BLaER1 treated with 17β-estradiol and CSF1 and Interleukin-3, amounts not matched to agents 10 nM and 100 nM (cell line): Measurements from ENCODE around the gene ACSF3.

Experiments
- H3K27ac ChIP-seq, 11 experiments: shearing (Covaris generic); formaldehyde crosslinking; 2 replicates each; pipeline ENCODE4 v1.8.1; 2022
- H3K27me3 ChIP-seq, 11 experiments: shearing (Covaris generic); formaldehyde crosslinking; 2 replicates each; pipeline ENCODE4 v1.8.1; 2022
- H3K36me3 ChIP-seq, 11 experiments: shearing (Covaris generic); formaldehyde crosslinking; 2 replicates each; pipeline ENCODE4 v1.8.1; 2022
- H3K4me1 ChIP-seq, 10 experiments: shearing (Covaris generic); formaldehyde crosslinking; 2 replicates each; pipeline ENCODE4 v1.8.1; 2022
- H3K4me2 ChIP-seq, 11 experiments: shearing (Covaris generic); formaldehyde crosslinking; 2 replicates each; pipeline ENCODE4 v1.8.1; 2022
- H3K4me3 ChIP-seq, 10 experiments: shearing (Covaris generic); formaldehyde crosslinking; 2 replicates each; pipeline ENCODE4 v1.8.1; 2022
- H3K9ac ChIP-seq, 11 experiments: shearing (Covaris generic); formaldehyde crosslinking; 2 replicates each; pipeline ENCODE4 v1.8.1; 2022
- H3K9me3 ChIP-seq, 11 experiments: shearing (Covaris generic); formaldehyde crosslinking; replicated peaks in 1 of 11; 2 replicates each; pipeline ENCODE4 v1.8.1; 2022
- H4K20me1 ChIP-seq, 11 experiments: shearing (Covaris generic); formaldehyde crosslinking; 2 replicates each; pipeline ENCODE4 v1.8.1; 2022
- Cebpa-rat ChIP-seq, 11 experiments: shearing (Covaris generic); IDR thresholded peaks; 2 replicates each; pipeline ENCODE4 v1.8.1; 2022

The ACSF3 gene

GRCh38 chr16:89061086-89061485 lies 32.6 kb upstream of the ACSF3 start:
- H3K4me1 ChIP-seq, result peaks cover 12 to 51% (median 36%) of the 10 kb centered on the region in 10 experiments
- H3K9ac ChIP-seq, result no peak overlapping the region
- peaks cover 0 to under 1% (median 0%) of the 10 kb centered on the region in 11 experiments; a peak in 1 of 22 replicates for H3K27me3 ChIP-seq
- H3K9me3 ChIP-seq, result no peaks in the 10 kb centered on the region
- peak overlapping the region in 1 of 11 experiments; percentile 32; a peak in 1 of 22 replicates for H3K4me2 ChIP-seq
- peaks cover 0 to 5% (median 0%) of the 10 kb centered on the region in 11 experiments; a peak in 1 of 22 replicates for H4K20me1 ChIP-seq
- H3K36me3 ChIP-seq, result no peaks in the 10 kb centered on the region
- H3K27ac ChIP-seq, result no peak overlapping the region
- TF ChIP-seq Cebpa-rat (IDR thresholded peaks at IDR 0.05), result no peak
- no peak overlapping the region for H3K4me3 ChIP-seq

GRCh38 chr16:89061590-89062380 lies 31.9 kb upstream of the ACSF3 start:
- Histone ChIP-seq H3K36me3 (no peaks in the 10 kb centered on the region), H3K4me3 (no peak overlapping the region), H3K27ac (no peak overlapping the region), H3K4me1 (peaks cover 15 to 58% (median 43%) of the 10 kb centered on the region in 10 experiments), H4K20me1 (peaks cover 0 to 5% (median 0%) of the 10 kb centered on the region in 11 experiments; a peak in 1 of 22 replicates), H3K9me3 (no peaks in the 10 kb centered on the region), H3K27me3 (peaks cover 0 to 7% (median 0%) of the 10 kb centered on the region in 11 experiments; a peak in 4 of 22 replicates), H3K4me2 (peak overlapping the region in 7 of 11 experiments; percentile 11 to 61 (median 30); a peak in 10 of 22 replicates), H3K9ac (peak overlapping the region in 1 of 11 experiments; percentile 7; a peak in 1 of 22 replicates)
- TF ChIP-seq Cebpa-rat (IDR thresholded peaks at IDR 0.05), result no peak

GRCh38 chr16:89062389-89063345 lies 31.0 kb upstream of the ACSF3 start:
- Histone ChIP-seq H3K4me2 (peak overlapping the region in 7 of 11 experiments; percentile 11 to 61 (median 30); a peak in 5 of 22 replicates), H3K9me3 (no peaks in the 10 kb centered on the region), H3K27me3 (peaks cover 0 to 10% (median 0%) of the 10 kb centered on the region in 11 experiments; a peak in 4 of 22 replicates), H3K9ac (peak overlapping the region in 1 of 11 experiments; percentile 7; a peak in 1 of 22 replicates), H3K27ac (no peak overlapping the region), H3K36me3 (no peaks in the 10 kb centered on the region), H3K4me1 (peaks cover 24 to 67% (median 51%) of the 10 kb centered on the region in 10 experiments), H3K4me3 (no peak overlapping the region), H4K20me1 (peaks cover 0 to 5% (median 0%) of the 10 kb centered on the region in 11 experiments; a peak in 1 of 22 replicates)
- TF ChIP-seq Cebpa-rat (IDR thresholded peaks at IDR 0.05), result no peak

- H3K4me2 ChIP-seq, result peak overlapping the region in 7 of 11 experiments; percentile 60 to 92 (median 82); a peak in 10 of 22 replicates
Measured at GRCh38 chr16:89063768-89064320, 29.8 kb upstream of the ACSF3 start.

GRCh38 chr16:89064606-89065457 lies 28.8 kb upstream of the ACSF3 start:
- Histone ChIP-seq H3K9me3 (no peaks in the 10 kb centered on the region), H4K20me1 (peaks cover 0 to 5% (median 0%) of the 10 kb centered on the region in 11 experiments; a peak in 1 of 22 replicates), H3K4me1 (peaks cover 33 to 71% (median 63%) of the 10 kb centered on the region in 10 experiments), H3K27ac (peak overlapping the region in 6 of 11 experiments; percentile 21 to 59 (median 32); a peak in 10 of 22 replicates), H3K4me2 (peak overlapping the region; percentile 60 to 92 (median 79)), H3K27me3 (peaks cover 0 to 15% (median 0%) of the 10 kb centered on the region in 11 experiments; a peak in 4 of 22 replicates), H3K4me3 (no peak overlapping the region), H3K9ac (peak overlapping the region in 1 of 11 experiments; percentile 22; a peak in 2 of 22 replicates), H3K36me3 (no peaks in the 10 kb centered on the region)
- TF ChIP-seq Cebpa-rat (IDR thresholded peaks at IDR 0.05), result no peak

More at GRCh38 chr16:89063768-89064320, 29.8 kb upstream of the ACSF3 start:
- Histone ChIP-seq H3K4me3 (no peak overlapping the region), H3K9me3 (no peaks in the 10 kb centered on the region), H3K9ac (no peak overlapping the region), H3K36me3 (no peaks in the 10 kb centered on the region), H3K27ac (peak overlapping the region in 2 of 11 experiments; percentile 40 to 59; a peak in 3 of 22 replicates), H4K20me1 (peaks cover 0 to 5% (median 0%) of the 10 kb centered on the region in 11 experiments; a peak in 1 of 22 replicates), H3K4me1 (peaks cover 33 to 71% (median 63%) of the 10 kb centered on the region in 10 experiments), H3K27me3 (peaks cover 0 to 15% (median 0%) of the 10 kb centered on the region in 11 experiments; a peak in 4 of 22 replicates)
- no peak for TF ChIP-seq Cebpa-rat (IDR thresholded peaks at IDR 0.05)

GRCh38 chr16:89065458-89065822 lies 28.2 kb upstream of the ACSF3 start:
- Histone ChIP-seq H3K4me2 (peak overlapping the region; percentile 60 to 92 (median 79)), H3K4me1 (peaks cover 33 to 68% (median 63%) of the 10 kb centered on the region in 10 experiments), H4K20me1 (peaks cover 0 to 5% (median 0%) of the 10 kb centered on the region in 11 experiments; a peak in 1 of 22 replicates), H3K9ac (no peak overlapping the region; a peak in 1 of 22 replicates), H3K4me3 (no peak overlapping the region), H3K27ac (peak overlapping the region in 6 of 11 experiments; percentile 21 to 59 (median 32); a peak in 3 of 22 replicates), H3K36me3 (no peaks in the 10 kb centered on the region), H3K27me3 (peaks cover 0 to 15% (median 0%) of the 10 kb centered on the region in 11 experiments; a peak in 4 of 22 replicates), H3K9me3 (no peaks in the 10 kb centered on the region)
- no peak for TF ChIP-seq Cebpa-rat (IDR thresholded peaks at IDR 0.05)

- peaks cover 33 to 61% (median 59%) of the 10 kb centered on the region in 10 experiments for H3K4me1 ChIP-seq
Measured at GRCh38 chr16:89066721-89067120, 26.9 kb upstream of the ACSF3 start.

More at GRCh38 chr16:89066721-89067120, 26.9 kb upstream of the ACSF3 start:
- Histone ChIP-seq H3K4me2 (peak overlapping the region in 9 of 11 experiments; percentile 79 to 92 (median 84); a peak in 18 of 22 replicates), H3K27ac (peak overlapping the region in 1 of 11 experiments; percentile 9; a peak in 1 of 22 replicates), H3K4me3 (no peak overlapping the region; a peak in 1 of 20 replicates), H3K9me3 (no peaks in the 10 kb centered on the region), H3K9ac (peak overlapping the region in 2 of 11 experiments; percentile 15 to 39; a peak in 2 of 22 replicates), H3K27me3 (peaks cover 0 to 15% (median 0%) of the 10 kb centered on the region in 11 experiments; a peak in 4 of 22 replicates), H4K20me1 (0 out of 22 replicates have a peak, but pooled peaks cover 0 to 5% (median 0%) of the 10 kb centered on the region in 11 experiments), H3K36me3 (no peaks in the 10 kb centered on the region)
- TF ChIP-seq Cebpa-rat (IDR thresholded peaks at IDR 0.05), result no peak
